ENCODE data around the gene KIRREL3.

Gene KIRREL3

DNA sequence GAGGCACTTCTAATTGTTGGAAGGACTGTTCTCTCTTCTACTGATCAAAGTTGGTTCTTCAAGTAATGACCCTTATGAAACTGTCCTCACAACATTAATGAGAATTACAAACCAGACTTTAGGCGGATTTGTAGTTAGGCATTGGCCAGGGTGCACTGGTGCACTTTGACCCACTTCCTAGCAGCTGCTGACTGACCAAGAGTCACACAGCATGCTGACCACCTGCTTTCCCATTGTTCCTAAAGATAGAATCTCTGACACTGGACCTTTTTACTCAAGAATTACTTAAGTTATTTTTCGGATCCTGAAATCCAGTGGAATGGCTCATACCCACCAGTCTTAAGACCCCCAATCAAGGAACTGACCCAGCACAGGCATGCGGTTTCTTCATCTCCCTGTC is 381.1 kb downstream of the KIRREL3 start:
- no peaks in the 10 kb centered on the region for H3K36me3 ChIP-seq (ENCODE audit: control insufficient read depth, insufficient read depth, low read length)
- H3K4me1 ChIP-seq (ENCODE audit: control insufficient read depth, insufficient read depth, low read length), result no peaks in the 10 kb centered on the region
- H3K4me3 ChIP-seq (ENCODE audit: low read length), result no peak overlapping the region
- no peaks in the 10 kb centered on the region for H3K27me3 ChIP-seq (ENCODE audit: control insufficient read depth, insufficient read depth, low read length)
- no peak overlapping the region for H3K27ac ChIP-seq (ENCODE audit: low read depth, low read length)
- H3K9ac ChIP-seq (ENCODE audit: low read length), result no peak overlapping the region

DNA sequence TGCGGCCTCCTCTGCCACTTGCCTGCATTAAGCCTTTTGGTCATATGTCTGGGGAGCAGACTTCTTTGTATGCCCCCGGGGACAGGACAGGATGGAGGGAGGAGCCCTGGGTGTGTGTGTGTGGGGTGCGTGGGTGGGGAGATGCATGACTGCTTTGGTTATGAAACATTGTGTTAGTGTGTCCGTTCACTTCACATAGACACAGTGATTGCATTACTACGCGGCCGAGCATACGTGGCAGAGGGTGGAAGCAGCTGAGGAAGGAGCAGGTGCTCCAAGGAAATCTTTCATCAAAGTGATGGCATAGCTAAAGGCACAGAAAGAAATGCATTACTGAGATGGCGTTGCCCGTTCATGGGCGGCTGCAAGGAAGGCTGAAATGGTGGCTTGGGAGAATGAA is 384.7 kb downstream of the KIRREL3 start:
- Histone ChIP-seq H3K4me1 (ENCODE audit: control insufficient read depth, insufficient read depth, low read length) (no peaks in the 10 kb centered on the region), H3K36me3 (ENCODE audit: control insufficient read depth, insufficient read depth, low read length) (no peaks in the 10 kb centered on the region), H3K27me3 (ENCODE audit: control insufficient read depth, insufficient read depth, low read length) (no peaks in the 10 kb centered on the region), H3K4me3 (ENCODE audit: low read length) (no peak overlapping the region), H3K27ac (ENCODE audit: low read depth, low read length) (no peak overlapping the region), H3K9ac (ENCODE audit: low read length) (no peak overlapping the region)

DNA sequence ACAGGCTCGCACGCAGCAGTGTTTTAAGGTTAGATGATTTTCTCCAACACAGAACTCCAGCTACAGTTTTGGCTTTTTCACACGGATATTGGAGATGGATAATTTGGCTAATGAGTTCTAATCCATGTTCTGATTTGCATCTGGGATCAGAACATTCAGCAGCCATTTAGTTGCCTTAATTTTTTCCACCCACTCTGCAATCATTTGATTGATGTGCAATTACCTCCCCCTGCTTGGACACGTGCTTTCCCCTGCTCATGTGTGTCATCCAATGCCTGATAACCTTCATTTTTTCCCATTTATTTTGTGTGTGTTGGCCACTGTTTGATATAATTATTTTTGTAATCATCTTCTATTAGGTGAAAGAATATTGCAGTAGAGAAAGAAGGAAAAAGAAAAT is 387.3 kb downstream of the KIRREL3 start:
- Histone ChIP-seq H3K9ac (ENCODE audit: low read length) (no peak overlapping the region), H3K4me3 (ENCODE audit: low read length) (no peak overlapping the region), H3K4me1 (ENCODE audit: control insufficient read depth, insufficient read depth, low read length) (no peaks in the 10 kb centered on the region), H3K27me3 (ENCODE audit: control insufficient read depth, insufficient read depth, low read length) (no peaks in the 10 kb centered on the region), H3K36me3 (ENCODE audit: control insufficient read depth, insufficient read depth, low read length) (no peaks in the 10 kb centered on the region), H3K27ac (ENCODE audit: low read depth, low read length) (no peak overlapping the region)

DNA sequence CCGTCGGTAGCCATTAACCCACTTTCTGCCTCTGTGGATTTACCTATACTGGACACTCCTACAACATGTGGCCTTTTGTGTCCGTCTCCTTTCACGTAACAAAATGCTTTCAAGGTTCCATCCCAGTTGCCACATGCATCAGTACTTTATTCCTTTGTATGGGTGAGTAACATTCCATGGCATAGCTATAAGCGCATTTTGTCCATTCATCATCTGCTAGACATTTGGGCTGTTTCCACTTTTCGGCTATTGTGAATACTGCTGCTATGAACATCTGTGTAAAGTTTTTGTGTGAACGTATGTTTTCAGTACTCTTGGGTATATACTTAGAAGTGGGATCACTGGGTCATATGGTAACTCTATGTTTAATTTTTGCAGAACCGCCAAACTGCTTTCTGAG is 387.9 kb downstream of the KIRREL3 start:
- no peaks in the 10 kb centered on the region for H3K4me1 ChIP-seq (ENCODE audit: control insufficient read depth, insufficient read depth, low read length)
- no peak overlapping the region for H3K4me3 ChIP-seq (ENCODE audit: low read length)
- H3K27me3 ChIP-seq (ENCODE audit: control insufficient read depth, insufficient read depth, low read length), result no peaks in the 10 kb centered on the region
- H3K27ac ChIP-seq (ENCODE audit: low read depth, low read length), result no peak overlapping the region
- no peaks in the 10 kb centered on the region for H3K36me3 ChIP-seq (ENCODE audit: control insufficient read depth, insufficient read depth, low read length)
- no peak overlapping the region for H3K9ac ChIP-seq (ENCODE audit: low read length)

DNA sequence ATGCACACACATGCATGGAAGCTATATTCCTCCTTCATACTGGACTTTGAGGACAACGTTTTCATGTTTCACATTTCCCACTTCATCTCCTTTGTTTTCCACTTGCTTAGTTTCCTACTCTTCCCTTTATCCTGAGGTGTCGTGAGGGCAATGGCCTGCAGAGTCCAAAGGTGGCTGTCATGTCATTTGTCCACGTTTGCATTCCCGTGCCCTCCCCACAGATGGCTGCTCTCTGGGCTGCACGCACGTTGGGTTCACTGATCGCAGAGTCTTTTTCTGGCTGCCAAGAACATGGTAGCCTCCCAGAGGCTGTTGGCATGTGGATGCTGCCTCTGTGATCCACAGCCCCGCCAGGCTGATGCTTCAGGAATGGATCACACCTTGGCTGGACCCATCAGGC is 389.1 kb downstream of the KIRREL3 start:
- Histone ChIP-seq H3K27me3 (ENCODE audit: control insufficient read depth, insufficient read depth, low read length) (no peaks in the 10 kb centered on the region), H3K36me3 (ENCODE audit: control insufficient read depth, insufficient read depth, low read length) (no peaks in the 10 kb centered on the region), H3K27ac (ENCODE audit: low read depth, low read length) (no peak overlapping the region), H3K9ac (ENCODE audit: low read length) (no peak overlapping the region), H3K4me1 (ENCODE audit: control insufficient read depth, insufficient read depth, low read length) (no peaks in the 10 kb centered on the region), H3K4me3 (ENCODE audit: low read length) (no peak overlapping the region)

DNA sequence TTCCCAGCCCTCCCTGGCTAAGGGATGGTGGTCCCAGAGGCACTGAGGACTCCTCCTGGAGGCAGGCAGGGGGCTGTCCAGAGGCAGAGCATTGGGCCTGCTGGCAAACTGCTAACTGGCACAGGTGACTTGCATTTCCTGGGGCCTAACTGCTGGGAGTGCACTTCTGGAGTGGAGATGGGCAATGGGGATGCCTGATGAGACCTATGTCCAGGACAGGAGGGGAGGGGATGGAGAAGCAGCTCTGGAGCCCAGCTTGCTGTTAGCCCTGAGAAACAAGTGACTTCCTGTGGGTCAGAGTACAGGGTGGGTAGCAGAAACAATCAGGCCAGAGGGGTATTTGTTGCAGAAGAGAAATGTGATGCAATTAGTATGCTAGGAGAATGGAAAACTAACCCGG is 391.9 kb downstream of the KIRREL3 start:
- H3K4me3 ChIP-seq (ENCODE audit: low read length), result no peak overlapping the region
- no peaks in the 10 kb centered on the region for H3K4me1 ChIP-seq (ENCODE audit: control insufficient read depth, insufficient read depth, low read length)
- H3K36me3 ChIP-seq (ENCODE audit: control insufficient read depth, insufficient read depth, low read length), result no peaks in the 10 kb centered on the region
- H3K27me3 ChIP-seq (ENCODE audit: control insufficient read depth, insufficient read depth, low read length), result no peaks in the 10 kb centered on the region
- H3K9ac ChIP-seq (ENCODE audit: low read length), result no peak overlapping the region
- no peak overlapping the region for H3K27ac ChIP-seq (ENCODE audit: low read depth, low read length)

DNA sequence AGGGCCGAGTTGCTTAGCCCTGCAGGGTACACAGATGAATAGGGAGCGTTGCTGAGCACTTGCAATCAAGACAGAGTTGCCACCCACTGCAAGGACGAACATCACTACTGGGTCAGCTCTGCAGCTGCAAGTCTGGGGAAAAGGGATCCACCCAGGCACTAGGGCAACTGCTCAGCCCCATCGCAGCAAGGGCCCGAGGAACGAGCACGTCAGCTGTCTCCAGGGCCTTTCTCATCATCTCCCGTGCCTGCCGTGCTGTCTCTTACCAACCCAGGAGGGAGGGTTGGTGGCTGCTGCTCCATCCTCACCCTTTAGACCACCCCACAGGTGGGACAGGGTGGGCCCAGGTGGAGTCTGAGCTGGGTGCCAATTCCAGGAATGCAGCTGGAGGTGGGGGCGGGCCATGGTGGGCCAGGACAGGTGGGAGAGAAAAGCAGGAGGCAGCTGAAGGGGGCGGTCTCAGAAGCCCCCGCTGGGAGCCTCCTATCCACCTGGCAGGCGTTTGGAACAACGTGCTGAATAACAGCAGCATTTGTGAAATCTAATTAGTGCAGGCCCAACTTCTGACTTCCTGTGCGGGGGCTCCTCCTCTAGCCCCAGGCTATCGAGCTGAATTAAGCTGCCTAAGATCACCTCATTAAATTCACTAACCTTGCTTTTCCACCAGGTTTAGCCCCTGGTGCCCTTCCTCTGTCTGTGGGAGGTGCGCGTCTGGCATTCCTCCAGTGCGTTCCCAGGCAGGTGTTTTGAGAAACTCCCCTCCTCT is 392.6 kb downstream of the KIRREL3 start:
- H3K27ac ChIP-seq (ENCODE audit: low read depth, low read length), result no peak overlapping the region
- no peak overlapping the region for H3K9ac ChIP-seq (ENCODE audit: low read length)
- H3K4me3 ChIP-seq (ENCODE audit: low read length), result no peak overlapping the region
- no peaks in the 10 kb centered on the region for H3K36me3 ChIP-seq (ENCODE audit: control insufficient read depth, insufficient read depth, low read length)
- H3K27me3 ChIP-seq (ENCODE audit: control insufficient read depth, insufficient read depth, low read length), result no peaks in the 10 kb centered on the region
- H3K4me1 ChIP-seq (ENCODE audit: control insufficient read depth, insufficient read depth, low read length), result no peaks in the 10 kb centered on the region

DNA sequence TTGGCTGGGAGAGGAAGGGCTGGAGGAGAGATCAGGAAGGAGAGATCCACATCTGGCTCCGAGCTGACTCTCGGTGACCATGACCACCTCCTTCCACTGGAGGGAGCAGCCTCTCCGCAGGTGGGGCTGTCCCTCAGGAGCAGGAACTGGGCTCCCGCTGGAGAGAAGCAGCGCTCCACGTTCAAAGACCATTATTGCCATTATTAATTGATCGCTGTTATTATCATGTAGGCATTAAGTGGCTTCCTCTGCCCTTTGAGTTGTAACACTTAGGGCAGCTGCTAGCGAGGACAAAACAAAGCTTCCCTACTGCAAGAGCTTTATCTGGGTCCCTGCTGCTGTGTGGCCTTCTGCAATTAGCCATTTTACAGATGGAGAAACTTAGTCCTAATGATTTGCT is 393.2 kb downstream of the KIRREL3 start:
- Histone ChIP-seq H3K36me3 (ENCODE audit: control insufficient read depth, insufficient read depth, low read length) (no peaks in the 10 kb centered on the region), H3K27ac (ENCODE audit: low read depth, low read length) (no peak overlapping the region), H3K4me1 (ENCODE audit: control insufficient read depth, insufficient read depth, low read length) (no peaks in the 10 kb centered on the region), H3K4me3 (ENCODE audit: low read length) (no peak overlapping the region), H3K27me3 (ENCODE audit: control insufficient read depth, insufficient read depth, low read length) (no peaks in the 10 kb centered on the region), H3K9ac (ENCODE audit: low read length) (no peak overlapping the region)

DNA sequence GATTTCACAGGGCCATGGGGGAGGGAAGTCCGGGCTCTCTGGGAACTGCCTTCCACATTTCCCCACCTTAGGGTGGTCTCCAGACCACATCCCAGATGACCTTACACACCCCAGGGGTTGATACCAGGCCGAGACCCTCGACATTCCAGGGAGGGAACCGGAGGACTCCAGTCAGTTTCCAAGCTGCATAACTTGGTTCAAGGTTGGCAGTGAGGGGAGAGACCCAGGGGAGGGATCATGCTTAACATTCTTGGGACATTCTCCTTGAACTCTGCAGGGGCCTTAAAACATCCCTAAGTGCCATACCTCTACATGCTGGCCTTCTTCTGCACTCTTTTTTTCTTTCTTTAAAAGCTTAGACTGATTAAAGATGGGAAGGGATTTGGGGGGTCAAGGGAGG is 394.1 kb downstream of the KIRREL3 start:
- H3K9ac ChIP-seq (ENCODE audit: low read length), result no peak overlapping the region
- H3K27ac ChIP-seq (ENCODE audit: low read depth, low read length), result no peak overlapping the region
- no peaks in the 10 kb centered on the region for H3K4me1 ChIP-seq (ENCODE audit: control insufficient read depth, insufficient read depth, low read length)
- H3K4me3 ChIP-seq (ENCODE audit: low read length), result no peak overlapping the region
- H3K27me3 ChIP-seq (ENCODE audit: control insufficient read depth, insufficient read depth, low read length), result no peaks in the 10 kb centered on the region
- H3K36me3 ChIP-seq (ENCODE audit: control insufficient read depth, insufficient read depth, low read length), result no peaks in the 10 kb centered on the region

DNA sequence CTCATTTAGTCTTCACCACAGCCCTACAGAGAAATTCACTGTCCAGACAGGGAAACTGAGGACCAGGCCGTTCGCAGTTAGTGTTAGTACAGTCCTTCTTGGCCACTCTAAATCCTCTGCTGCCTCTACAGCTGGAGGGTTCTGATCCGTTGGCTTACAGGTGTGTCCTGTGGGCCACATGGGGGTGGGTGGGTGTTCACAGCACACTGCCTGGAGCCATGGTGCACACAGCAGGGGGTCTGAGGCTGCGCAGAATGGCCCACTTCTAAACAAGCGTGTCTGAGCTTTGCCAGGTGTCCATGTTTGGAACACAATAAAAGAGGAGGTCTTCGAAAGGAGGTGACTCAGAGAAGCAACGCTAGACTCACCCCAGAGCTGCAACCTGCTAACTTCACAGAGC is 396.1 kb downstream of the KIRREL3 start:
- no peaks in the 10 kb centered on the region for H3K36me3 ChIP-seq (ENCODE audit: control insufficient read depth, insufficient read depth, low read length)
- H3K27me3 ChIP-seq (ENCODE audit: control insufficient read depth, insufficient read depth, low read length), result no peaks in the 10 kb centered on the region
- H3K4me3 ChIP-seq (ENCODE audit: low read length), result no peak overlapping the region
- no peak overlapping the region for H3K27ac ChIP-seq (ENCODE audit: low read depth, low read length)
- H3K4me1 ChIP-seq (ENCODE audit: control insufficient read depth, insufficient read depth, low read length), result no peaks in the 10 kb centered on the region
- no peak overlapping the region for H3K9ac ChIP-seq (ENCODE audit: low read length)

DNA sequence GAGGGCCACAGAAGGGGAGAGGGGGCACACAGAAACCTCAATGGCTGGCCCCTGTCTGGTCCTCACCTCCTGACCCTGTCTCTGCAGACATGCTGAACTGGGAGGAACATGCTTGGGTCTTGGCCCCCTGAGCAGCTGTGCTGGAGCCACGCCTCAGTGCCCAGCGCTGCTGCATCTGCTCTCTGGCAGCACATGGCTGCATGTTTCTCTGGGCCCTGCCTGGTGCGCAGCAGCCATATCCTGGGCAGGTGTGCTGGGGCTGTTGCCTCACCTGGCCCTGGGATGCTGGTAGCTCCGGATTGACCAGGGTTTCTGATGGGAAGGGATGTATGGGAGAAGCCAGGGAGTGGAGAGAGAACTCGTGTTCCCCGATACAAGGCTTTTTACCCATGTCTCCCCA is 397.1 kb downstream of the KIRREL3 start:
- Histone ChIP-seq H3K36me3 (ENCODE audit: control insufficient read depth, insufficient read depth, low read length) (no peaks in the 10 kb centered on the region), H3K27ac (ENCODE audit: low read depth, low read length) (no peak overlapping the region), H3K27me3 (ENCODE audit: control insufficient read depth, insufficient read depth, low read length) (no peaks in the 10 kb centered on the region)

DNA sequence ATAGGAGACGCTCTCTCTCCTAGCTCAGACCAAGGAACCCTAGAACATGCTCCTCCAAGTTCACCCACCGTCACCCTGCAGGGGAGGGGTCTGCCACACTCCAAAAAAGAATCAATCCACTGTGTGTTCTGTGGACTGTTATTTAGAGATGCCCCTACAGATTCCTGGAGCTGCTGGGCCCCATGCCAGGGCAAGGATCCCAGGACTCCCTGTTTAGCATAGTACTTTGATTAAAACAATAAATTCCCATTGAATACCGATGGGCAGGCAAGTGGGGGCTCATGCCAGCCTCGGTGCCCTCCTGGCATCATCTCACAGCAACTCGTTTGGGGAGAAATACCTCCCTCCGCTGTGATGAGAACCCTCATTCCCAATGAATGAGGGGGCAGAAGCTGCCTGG is 397.6 kb downstream of the KIRREL3 start:
- H3K4me3 ChIP-seq (ENCODE audit: low read length), result no peak overlapping the region
- H3K27ac ChIP-seq (ENCODE audit: low read depth, low read length), result no peak overlapping the region
- H3K27me3 ChIP-seq (ENCODE audit: control insufficient read depth, insufficient read depth, low read length), result no peaks in the 10 kb centered on the region
- no peak overlapping the region for H3K9ac ChIP-seq (ENCODE audit: low read length)
- no peaks in the 10 kb centered on the region for H3K4me1 ChIP-seq (ENCODE audit: control insufficient read depth, insufficient read depth, low read length)
- H3K36me3 ChIP-seq (ENCODE audit: control insufficient read depth, insufficient read depth, low read length), result no peaks in the 10 kb centered on the region

More for the DNA sequence above, 397.1 kb downstream of the KIRREL3 start:
- Histone ChIP-seq H3K9ac (ENCODE audit: low read length) (no peak overlapping the region), H3K4me3 (ENCODE audit: low read length) (no peak overlapping the region), H3K4me1 (ENCODE audit: control insufficient read depth, insufficient read depth, low read length) (no peaks in the 10 kb centered on the region)

DNA sequence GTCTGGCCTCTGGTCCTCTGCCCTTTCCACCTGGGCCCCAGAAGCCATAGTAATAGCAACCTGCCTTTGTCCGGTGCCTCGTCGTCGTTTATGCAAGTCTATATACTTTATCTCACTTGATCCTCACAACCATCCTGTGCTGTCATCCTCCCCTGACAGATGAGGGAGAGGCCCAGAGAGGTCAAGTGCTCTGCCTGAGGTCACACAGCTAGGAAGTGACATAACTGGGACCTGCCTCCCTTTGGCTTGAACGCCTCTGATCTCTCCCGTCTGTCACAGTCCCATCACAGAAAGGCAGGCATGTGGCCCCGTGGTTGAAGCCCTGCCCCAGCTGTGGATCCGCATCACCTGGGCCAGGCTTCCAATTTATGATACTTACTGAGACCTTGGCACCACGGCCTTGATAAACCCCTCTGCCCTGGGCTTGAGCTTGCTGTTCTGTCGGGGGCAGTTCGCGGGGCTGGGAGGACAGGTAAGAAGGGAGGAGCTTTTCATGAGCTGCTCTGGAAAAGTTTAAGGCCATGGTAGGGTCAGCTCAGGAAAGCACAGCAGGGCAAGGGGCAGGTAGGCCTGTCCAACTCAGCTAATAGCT is 398.1 kb downstream of the KIRREL3 start:
- H3K27ac ChIP-seq (ENCODE audit: low read depth, low read length), result no peak overlapping the region
- H3K36me3 ChIP-seq (ENCODE audit: control insufficient read depth, insufficient read depth, low read length), result no peaks in the 10 kb centered on the region
- H3K4me3 ChIP-seq (ENCODE audit: low read length), result no peak overlapping the region
- H3K4me1 ChIP-seq (ENCODE audit: control insufficient read depth, insufficient read depth, low read length), result no peaks in the 10 kb centered on the region
- H3K9ac ChIP-seq (ENCODE audit: low read length), result no peak overlapping the region
- H3K27me3 ChIP-seq (ENCODE audit: control insufficient read depth, insufficient read depth, low read length), result no peaks in the 10 kb centered on the region

All from rectal smooth muscle tissue (tissue), 1 donor.